ENCODE measurements around the gene NRG3.

NRG3 gene

GRCh38 chr10:82867056-82867455, 992.1 kb downstream of the NRG3 start:
- no peak for DNase-seq

- no peak for DNase-seq
Measured at GRCh38 chr10:82874671-82875070, 999.7 kb downstream of the NRG3 start.

GRCh38 chr10:82880776-82881290, 1005.8 kb downstream of the NRG3 start:
- no peak for DNase-seq

GRCh38 chr10:82882722-82883121, 1007.7 kb downstream of the NRG3 start:
- DNase-seq = no peak

GRCh38 chr10:82883603-82884002, 1008.6 kb downstream of the NRG3 start:
- no peak for DNase-seq

GRCh38 chr10:82887488-82887887, 1012.5 kb downstream of the NRG3 start:
- DNase-seq = no peak

GRCh38 chr10:82888809-82889455, 1013.9 kb downstream of the NRG3 start:
- DNase-seq = no peak

GRCh38 chr10:82889728-82890127, 1014.7 kb downstream of the NRG3 start:
- DNase-seq = no peak

- no peak for DNase-seq
Measured at GRCh38 chr10:82890573-82890972, 1015.6 kb downstream of the NRG3 start.

GRCh38 chr10:82908096-82908495, 1033.1 kb downstream of the NRG3 start:
- DNase-seq = no peak

GRCh38 chr10:82908751-82909150, 1033.8 kb downstream of the NRG3 start:
- DNase-seq = no peak

GRCh38 chr10:82910301-82910700, 1035.3 kb downstream of the NRG3 start:
- DNase-seq = no peak

- no peak for DNase-seq
Measured at GRCh38 chr10:82914655-82915136, 1039.7 kb downstream of the NRG3 start.

- DNase-seq = no peak
Measured at GRCh38 chr10:82916941-82917340, 1041.9 kb downstream of the NRG3 start.

- no peak for DNase-seq
Measured at GRCh38 chr10:82918022-82918421, 1043.0 kb downstream of the NRG3 start.

- no peak for DNase-seq
Measured at GRCh38 chr10:82922046-82922445, 1047.1 kb downstream of the NRG3 start.

- DNase-seq = no peak
Measured at GRCh38 chr10:82922755-82923154, 1047.8 kb downstream of the NRG3 start.

GRCh38 chr10:82924711-82925110, 1049.7 kb downstream of the NRG3 start:
- DNase-seq = no peak

GRCh38 chr10:82925547-82925946, 1050.6 kb downstream of the NRG3 start:
- no peak for DNase-seq

GRCh38 chr10:82932451-82932850, 1057.5 kb downstream of the NRG3 start:
- no peak for DNase-seq

GRCh38 chr10:82934429-82934828, 1059.4 kb downstream of the NRG3 start:
- no peak for DNase-seq

GRCh38 chr10:82934947-82935346, 1060.0 kb downstream of the NRG3 start:
- no peak for DNase-seq

GRCh38 chr10:82938331-82938730, 1063.3 kb downstream of the NRG3 start:
- no peak for DNase-seq

- no peak for DNase-seq
Measured at GRCh38 chr10:82942286-82943099, 1067.5 kb downstream of the NRG3 start.

All from activated CD4-positive, alpha-beta T cell treated with anti-CD3 and anti-CD28 coated beads for 48 hours (primary cell).